Lower lobe of right lung (tissue), 2 donors: Measurements from ENCODE around the gene TTC38. TPM values are rescaled to one million over a fixed set of nuclear protein-coding genes. Genes with fewer than 3 reads are reported as not detected.

Experiments
- ATAC-seq, 2 donors: fragments of 200-7000 bp; cut with Tn5 transposase; one replicate each; pipeline ENCODE4 v1.9.1; 2020 to 2022; ENCODE audit warnings: mild to moderate bottlenecking in 2 of 2, moderate library complexity in 2 of 2
- DNase-seq: peaks from one replicate; pipeline ENCODE4 v3.0.0-alpha.2; 2020
- H3K27ac ChIP-seq: fragments of 200-600 bp; one replicate; pipeline ENCODE4 v1.8.0; 2022
- H3K27me3 ChIP-seq: fragments of 200-600 bp; one replicate; pipeline ENCODE4 v1.8.0; 2022; ENCODE audit warnings: low read depth
- H3K36me3 ChIP-seq: fragments of 200-600 bp; one replicate; pipeline ENCODE4 v1.8.0; 2022; ENCODE audit warnings: mild to moderate bottlenecking
- H3K4me1 ChIP-seq: fragments of 200-600 bp; one replicate; pipeline ENCODE4 v1.8.0; 2022
- H3K4me3 ChIP-seq: fragments of 200-600 bp; one replicate; pipeline ENCODE4 v1.8.0; 2022; ENCODE audit warnings: mild to moderate bottlenecking
- H3K9me3 ChIP-seq: fragments of 200-600 bp; one replicate; pipeline ENCODE4 v1.8.0; 2022
- CTCF ChIP-seq: fragments of 200-600 bp; IDR thresholded peaks from one replicate; pipeline ENCODE4 v1.8.0; 2022; ENCODE audit warnings: antibody characterized with exemption, mild to moderate bottlenecking
- intact Hi-C: fragments of 100-400 bp; cut with DNase I; formaldehyde crosslinking; loops from one replicate; pipeline ENCODE4 v1.11.0; 2022
- total RNA-seq: library from RNA; stranded (reverse); fragmentation: NEBNext Ultra II Directional; extraction: Animal tissue kit (Norgen Biotek cat#: 25700); gene quantifications from one replicate; pipeline ENCODE4 v1.2.1, GENCODE V29; 2021
- donor health status: DM: no; HTN: yes; CAD: no; lungs with severe emphysema.

The TTC38 gene
- total RNA-seq, 1 donor from 2014 or later: 26.8 TPM

GRCh38 chr22:46234969-46235368 is 32.8 kb upstream of the TTC38 start:
- DNase-seq (no peak), ATAC-seq (no peak)
- intact Hi-C loops: no loop called here

GRCh38 chr22:46237453-46238124 is 30.2 kb upstream of the TTC38 start:
- no peak overlapping the region for H3K27ac ChIP-seq
- DNase-seq: no peak
- intact Hi-C loops: no loop called here

More at GRCh38 chr22:46234969-46235368, 32.8 kb upstream of the TTC38 start:
- no peaks in the 10 kb centered on the region for H3K4me1 ChIP-seq
- no peak overlapping the region for H3K4me3 ChIP-seq
- no peak for TF ChIP-seq CTCF
- no peaks in the 10 kb centered on the region for H3K27me3 ChIP-seq
- H3K9me3 ChIP-seq: no peaks in the 10 kb centered on the region
- peaks cover 68% of the 10 kb centered on the region for H3K36me3 ChIP-seq
- no peak overlapping the region for H3K27ac ChIP-seq

GRCh38 chr22:46238541-46238940 is 29.3 kb upstream of the TTC38 start:
- no peak for ATAC-seq
- intact Hi-C loops: no loop called here
- Histone ChIP-seq H3K4me3 (no peak overlapping the region), H3K4me1 (no peaks in the 10 kb centered on the region), H3K36me3 (peaks cover 61% of the 10 kb centered on the region), H3K27ac (no peak overlapping the region), H3K9me3 (no peaks in the 10 kb centered on the region), H3K27me3 (no peaks in the 10 kb centered on the region)
- no peak for DNase-seq
- TF ChIP-seq CTCF: no peak

More at GRCh38 chr22:46237453-46238124, 30.2 kb upstream of the TTC38 start:
- no peaks in the 10 kb centered on the region for H3K4me1 ChIP-seq
- H3K36me3 ChIP-seq: peaks cover 60% of the 10 kb centered on the region
- H3K4me3 ChIP-seq: no peak overlapping the region
- ATAC-seq: no peak
- H3K9me3 ChIP-seq: no peaks in the 10 kb centered on the region
- TF ChIP-seq CTCF: no peak
- H3K27me3 ChIP-seq: no peaks in the 10 kb centered on the region

- DNase-seq: no peak
- H3K27ac ChIP-seq: no peak overlapping the region
- ATAC-seq: no peak
- no peak overlapping the region for H3K4me3 ChIP-seq
- no peaks in the 10 kb centered on the region for H3K27me3 ChIP-seq
- peaks cover 62% of the 10 kb centered on the region for H3K36me3 ChIP-seq
- no peaks in the 10 kb centered on the region for H3K4me1 ChIP-seq
- TF ChIP-seq CTCF: no peak
- intact Hi-C loops: no loop called here
- H3K9me3 ChIP-seq: no peaks in the 10 kb centered on the region
Observed at GRCh38 chr22:46239261-46240048, 28.4 kb upstream of the TTC38 start.

GRCh38 chr22:46240073-46240472 is 27.7 kb upstream of the TTC38 start:
- no peak for DNase-seq
- no peak for ATAC-seq
- Histone ChIP-seq H3K36me3 (peaks cover 61% of the 10 kb centered on the region), H3K4me3 (no peak overlapping the region), H3K9me3 (no peaks in the 10 kb centered on the region), H3K4me1 (peaks cover under 1% of the 10 kb centered on the region), H3K27me3 (no peaks in the 10 kb centered on the region), H3K27ac (no peak overlapping the region)
- intact Hi-C loops: no loop called here
- no peak for TF ChIP-seq CTCF
